Hematopoietic multipotent progenitor cell treated with erythropoietin and hydrocortisone succinate and interleukin-3 and kit ligand, for 6 days (in vitro differentiated cells): ENCODE measurements around the gene KRTAP10-2.
"Not testable (repeated sequence)": the region's sequence is repeated elsewhere in the genome, so short reads cannot be mapped to it uniquely, and the experiment has no call there.

Experiments used
- DNase-seq: peaks from one replicate; pipeline ENCODE4 v3.0.0-alpha.2; 2015

KRTAP10-2 gene, protein sequence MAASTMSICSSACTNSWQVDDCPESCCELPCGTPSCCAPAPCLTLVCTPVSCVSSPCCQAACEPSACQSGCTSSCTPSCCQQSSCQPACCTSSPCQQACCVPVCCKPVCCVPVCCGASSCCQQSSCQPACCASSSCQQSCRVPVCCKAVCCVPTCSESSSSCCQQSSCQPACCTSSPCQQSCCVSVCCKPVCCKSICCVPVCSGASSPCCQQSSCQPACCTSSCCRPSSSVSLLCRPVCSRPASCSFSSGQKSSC

DNA sequence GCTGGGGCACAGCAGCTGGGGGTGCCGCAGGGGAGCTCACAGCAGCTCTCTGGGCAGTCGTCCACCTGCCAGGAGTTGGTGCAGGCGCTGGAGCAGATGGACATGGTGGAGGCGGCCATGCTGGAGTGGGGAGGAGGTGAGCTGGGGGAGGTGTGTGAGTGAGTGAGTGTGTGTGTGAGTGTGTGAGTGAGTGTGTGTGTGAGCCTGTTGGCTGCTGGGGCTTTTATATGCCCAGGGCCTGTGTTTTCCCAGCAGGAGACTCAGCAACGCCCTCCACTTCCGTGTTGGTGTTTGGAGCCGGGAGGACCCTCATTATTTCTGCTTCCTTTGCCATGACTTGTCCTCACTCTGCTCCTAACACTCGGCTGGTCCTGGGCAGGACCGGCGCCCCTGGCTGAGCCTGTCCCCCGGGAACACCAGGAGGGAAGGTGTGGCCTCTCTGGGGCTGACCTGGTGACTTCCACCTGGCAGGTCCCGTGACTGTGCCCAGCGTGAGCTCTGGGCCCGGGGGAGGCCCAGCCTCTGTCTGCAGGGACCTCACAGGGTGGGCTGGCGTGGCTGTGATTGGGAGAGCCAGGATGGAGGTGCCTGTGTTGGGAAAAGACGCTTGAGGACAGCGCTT lies at the start of gene KRTAP10-2:
KRTAP10-2 (minus strand) TSS at position 166 of the 622 bp plus-strand sequence; CDS start at position 119, 47 bp downstream.
- DNase-seq = no peak

DNA sequence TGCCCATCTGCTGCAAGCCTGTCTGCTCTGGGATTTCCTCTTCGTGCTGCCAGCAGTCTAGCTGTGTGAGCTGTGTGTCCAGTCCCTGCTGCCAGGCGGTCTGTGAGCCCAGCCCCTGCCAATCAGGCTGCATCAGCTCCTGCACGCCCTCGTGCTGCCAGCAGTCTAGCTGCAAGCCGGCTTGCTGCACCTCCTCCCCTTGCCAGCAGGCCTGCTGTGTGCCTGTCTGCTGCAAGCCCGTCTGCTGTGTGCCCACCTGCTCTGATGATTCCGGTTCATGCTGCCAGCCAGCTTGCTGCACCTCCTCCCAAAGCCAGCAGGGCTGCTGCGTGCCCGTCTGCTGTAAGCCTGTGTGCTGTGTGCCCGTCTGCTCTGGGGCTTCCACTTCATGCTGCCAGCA lies 49.8 kb upstream of the KRTAP10-2 start:
- DNase-seq = not testable (repeated sequence)

DNA sequence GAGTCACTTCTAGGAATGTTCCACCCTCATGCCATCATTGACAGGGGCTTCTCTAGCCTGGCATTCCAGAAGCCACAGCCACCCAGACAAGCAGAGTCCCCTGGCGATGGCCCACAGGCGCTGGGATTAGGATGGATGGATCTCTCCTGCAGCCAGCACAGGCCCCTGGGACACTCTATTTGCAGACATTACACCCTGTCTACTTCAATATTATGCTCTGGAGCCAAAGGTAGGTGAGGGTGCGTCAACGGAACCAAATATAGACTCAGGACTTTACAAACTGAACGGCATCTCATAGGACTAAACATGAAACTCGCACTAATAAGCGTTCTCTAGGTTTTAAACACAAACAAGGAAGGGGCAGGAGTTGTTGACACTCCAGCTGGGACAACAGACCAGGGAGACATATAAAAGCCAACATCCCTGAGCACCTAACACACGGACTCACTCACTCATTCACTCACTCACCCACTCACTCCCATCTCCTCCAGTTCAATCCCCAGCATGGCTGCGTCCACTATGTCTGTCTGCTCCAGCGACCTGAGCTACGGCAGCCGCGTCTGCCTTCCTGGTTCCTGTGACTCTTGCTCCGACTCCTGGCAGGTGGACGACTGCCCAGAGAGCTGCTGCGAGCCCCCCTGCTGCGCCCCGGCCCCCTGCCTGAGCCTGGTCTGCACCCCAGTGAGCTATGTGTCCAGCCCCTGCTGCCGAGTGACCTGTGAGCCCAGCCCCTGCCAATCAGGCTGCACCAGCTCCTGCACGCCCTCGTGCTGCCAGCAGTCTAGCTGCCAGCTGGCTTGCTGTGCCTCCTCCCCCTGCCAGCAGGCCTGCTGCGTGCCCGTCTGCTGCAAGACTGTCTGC lies 49.0 kb upstream of the KRTAP10-2 start, which contains the start of gene KRTAP10-7:
KRTAP10-7 (plus strand) TSS at position 480 of the 861 bp plus-strand sequence; CDS start at position 505, 25 bp downstream.
- not testable (repeated sequence) for DNase-seq

DNA sequence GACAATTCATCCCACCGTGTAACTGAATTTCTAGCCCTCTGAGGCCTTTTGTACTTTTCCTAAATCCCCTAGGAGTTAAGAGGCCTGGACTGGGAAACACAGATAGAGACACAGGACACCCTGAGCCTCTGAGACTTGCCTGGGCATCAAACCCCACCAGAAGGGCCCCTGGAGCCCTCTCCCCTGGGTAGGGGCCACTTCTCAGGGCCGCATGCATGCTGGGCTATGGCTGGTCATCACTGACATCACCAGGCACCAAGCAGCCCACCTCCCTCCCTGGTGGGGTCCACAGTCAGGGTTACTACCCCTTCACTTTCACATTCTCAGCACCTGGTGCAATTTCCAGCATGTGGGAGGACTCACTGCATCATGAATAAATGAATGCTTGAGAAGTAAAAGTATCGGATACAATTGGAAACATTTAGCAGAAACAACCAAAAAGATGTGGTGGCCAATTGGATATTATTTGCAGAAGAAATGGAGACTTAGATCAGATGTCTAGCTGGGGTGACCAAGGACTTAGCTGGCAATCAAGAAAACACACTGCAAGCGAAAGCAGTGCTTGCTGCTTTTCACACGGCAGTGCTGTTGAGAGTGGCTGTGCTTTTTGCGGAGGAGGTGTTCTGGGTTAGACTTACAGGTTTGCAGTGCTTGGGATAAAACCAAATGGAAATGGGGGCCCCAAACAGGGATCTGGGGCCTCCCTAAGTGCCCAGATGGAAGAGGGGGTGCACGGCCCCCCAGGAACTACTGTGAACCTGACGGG lies 48.1 kb upstream of the KRTAP10-2 start:
- DNase-seq = no peak

DNA sequence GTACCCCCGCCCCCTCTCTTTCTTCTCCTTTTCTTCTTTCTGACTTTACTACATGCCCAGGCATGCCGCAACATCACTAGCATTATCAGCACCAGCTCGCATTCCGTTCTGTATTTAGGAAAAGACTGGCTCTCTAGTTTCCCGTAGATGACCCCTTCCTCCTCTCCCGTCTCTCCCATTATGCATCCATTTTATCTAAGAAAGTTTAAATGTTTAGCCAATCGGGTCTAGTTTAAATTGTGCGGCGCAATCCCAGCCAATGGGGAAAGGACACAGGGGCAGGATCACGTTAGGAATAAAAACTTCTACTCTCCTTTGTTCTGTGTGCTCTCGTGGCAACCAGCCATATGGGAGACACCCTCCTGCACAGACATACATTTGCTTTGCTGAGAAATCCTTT lies 46.8 kb upstream of the KRTAP10-2 start:
- DNase-seq = no peak

DNA sequence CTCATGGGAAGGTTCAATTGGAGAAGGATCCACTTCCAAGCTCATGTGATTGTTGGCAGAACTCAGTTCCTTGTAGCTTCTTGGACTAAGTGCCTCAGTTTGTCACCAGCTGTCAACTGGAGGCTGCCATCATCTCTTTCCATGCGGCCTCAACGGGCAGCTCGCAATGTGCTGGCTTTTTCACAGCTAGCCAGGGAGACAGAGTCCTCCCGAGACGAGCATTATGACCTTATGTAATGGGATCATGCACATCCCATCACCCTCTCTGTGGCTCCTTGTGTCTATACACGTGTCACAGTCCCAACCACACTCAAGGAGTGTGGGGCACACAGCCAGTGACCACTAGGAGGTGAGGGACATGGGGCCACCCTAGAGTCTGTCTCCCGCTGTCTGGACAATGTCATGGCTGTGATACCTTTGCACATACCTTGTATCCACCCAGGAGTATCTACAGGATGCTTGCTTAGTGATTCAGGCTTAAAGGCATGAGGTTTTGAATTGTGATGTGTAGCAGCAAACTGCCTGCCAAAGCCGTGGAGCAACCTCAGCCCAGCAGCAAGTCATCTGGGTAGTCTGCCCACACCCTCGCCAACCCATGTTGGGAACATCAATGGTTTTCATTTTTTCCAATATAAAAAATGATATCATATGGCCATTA lies 44.9 kb upstream of the KRTAP10-2 start:
- DNase-seq = no peak

DNA sequence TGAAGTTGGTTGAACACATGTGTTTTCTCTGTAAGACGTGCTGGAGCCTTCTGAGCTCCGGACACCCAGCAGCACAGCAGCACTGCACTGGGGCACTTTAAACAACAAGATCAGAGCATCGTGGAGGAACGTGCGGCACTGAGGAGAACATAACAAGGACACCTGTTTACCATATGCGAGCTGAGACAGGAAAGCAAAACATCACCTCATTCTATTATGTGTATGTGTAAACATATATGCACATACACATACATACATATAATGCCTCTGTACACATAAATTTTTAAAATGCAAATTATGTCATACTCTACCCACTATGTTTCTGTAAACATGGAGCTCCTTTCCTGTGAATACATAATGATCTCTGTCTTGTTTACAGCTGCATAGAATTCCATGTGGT lies 44.2 kb upstream of the KRTAP10-2 start:
- DNase-seq = no peak

DNA sequence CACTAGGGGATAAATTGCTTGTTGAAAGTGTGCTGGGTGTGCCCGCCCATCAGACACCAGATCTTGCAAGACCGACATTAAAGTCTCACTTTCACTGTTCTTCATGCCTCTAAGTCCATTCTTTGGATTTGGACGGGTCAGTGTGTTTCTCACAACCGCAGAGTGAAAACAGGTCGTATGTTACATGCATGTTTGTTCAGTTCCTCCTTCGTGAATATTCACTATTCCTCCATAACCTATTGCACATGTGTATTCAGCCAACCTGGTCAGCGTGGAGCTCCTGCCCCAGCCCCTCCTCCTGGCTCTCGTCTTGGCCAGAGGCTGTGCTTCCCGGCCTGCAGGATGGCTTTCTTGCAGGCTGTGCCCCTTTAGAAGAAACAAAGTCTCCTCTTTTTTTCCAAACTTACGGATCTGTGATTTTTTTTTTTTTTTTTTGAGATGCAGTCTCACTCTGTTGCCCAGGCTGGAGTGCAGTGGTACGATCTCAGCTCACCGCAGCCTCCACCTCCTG lies 43.2 kb upstream of the KRTAP10-2 start:
- DNase-seq = no peak

DNA sequence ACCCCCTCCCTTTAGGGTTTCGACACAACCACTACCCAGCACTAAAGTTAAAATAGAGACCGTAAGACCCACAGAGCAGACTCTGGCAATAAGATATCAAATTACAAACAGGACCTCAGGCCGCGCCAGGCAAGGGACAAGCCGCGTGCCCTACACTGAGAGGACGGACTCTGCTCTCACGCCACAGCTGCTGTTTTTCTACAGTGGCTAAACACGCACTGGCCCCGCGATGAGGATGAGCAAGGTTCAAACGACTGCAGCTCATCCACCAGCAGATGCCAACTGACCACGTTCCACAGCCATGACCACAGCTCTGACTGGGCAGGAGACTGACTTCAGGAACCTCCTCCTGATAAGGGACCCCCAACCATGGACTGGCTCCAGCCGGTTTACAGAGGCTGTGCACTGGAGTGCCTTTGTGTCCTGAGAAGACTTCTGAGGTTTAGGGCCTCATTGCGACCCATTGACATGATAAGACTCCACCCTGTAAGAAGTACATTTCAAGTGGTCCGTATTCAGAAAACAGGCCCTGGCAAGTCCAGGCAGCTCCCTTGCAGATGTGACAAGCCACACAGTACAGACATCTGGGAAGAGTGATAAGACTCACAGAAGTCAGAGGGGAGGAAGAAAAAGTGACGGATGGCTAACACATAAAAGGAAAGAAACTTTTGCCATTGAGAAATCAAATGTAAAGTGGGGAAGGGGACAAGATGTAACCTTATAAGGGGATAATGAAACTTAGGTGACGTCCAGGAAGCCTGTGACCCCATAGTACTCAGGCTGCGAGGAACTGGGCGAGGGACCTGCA lies 42.5 kb upstream of the KRTAP10-2 start:
- peak; percentile 94 for DNase-seq

DNA sequence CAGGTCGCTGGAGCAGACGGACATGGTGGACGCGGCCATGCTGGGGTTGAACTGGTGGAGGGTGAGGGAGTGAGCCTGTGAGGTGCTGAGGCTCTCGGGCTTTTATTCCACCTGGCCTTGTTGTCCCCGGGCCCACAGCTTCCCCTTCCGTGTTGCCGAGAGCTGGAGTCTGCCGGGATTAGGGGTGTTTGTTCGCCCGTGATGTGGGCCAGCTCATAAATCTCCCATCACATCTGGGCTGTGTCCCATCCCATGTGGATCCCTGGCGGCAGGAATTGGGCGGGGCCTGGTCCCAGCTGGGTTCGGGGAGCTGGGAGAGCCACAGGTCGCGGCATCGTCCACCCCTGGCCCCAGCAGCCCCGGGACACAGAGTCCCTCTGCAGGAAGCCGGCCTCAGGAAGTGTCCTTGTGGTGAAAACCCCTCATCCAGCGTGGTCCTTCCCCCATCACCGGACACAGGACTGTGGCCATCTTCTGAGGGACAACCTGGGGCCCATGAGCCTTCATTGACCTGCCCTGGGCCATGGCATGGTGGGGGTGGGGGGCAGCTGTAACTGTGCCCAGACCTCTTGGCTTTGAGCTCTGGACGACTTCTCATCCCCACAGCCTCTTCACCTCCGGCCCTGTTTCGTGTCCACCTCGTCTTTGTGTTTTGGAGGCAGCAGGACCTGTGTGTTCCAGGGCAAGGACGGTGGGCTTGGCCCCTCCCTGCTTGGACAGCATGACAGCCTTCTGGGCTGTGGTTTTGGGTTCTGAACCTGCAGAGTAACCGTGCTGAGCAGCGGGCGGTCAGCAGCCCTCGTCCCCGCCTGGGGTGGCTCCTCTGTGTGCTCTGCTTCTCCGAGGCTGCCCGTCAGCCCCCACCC lies 41.4 kb upstream of the KRTAP10-2 start, which contains the start of gene KRTAP10-6:
KRTAP10-6 (minus strand) TSS at position 60 of the 866 bp plus-strand sequence; CDS start at position 39, 21 bp downstream.
- DNase-seq = no peak

DNA sequence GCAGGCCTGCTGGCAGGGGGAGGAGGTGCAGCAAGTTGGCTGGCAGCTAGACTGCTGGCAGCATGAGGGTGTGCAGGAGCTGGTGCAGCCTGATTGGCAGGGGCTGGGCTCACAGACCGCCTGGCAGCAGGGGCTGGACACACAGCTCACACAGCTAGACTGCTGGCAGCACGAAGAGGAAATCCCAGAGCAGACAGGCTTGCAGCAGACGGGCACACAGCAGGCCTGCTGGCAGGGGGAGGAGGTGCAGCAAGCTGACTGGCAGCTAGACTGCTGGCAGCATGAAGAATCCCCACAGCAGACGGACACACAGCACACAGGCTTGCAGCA lies 40.5 kb upstream of the KRTAP10-2 start:
- not testable (repeated sequence) for DNase-seq

DNA sequence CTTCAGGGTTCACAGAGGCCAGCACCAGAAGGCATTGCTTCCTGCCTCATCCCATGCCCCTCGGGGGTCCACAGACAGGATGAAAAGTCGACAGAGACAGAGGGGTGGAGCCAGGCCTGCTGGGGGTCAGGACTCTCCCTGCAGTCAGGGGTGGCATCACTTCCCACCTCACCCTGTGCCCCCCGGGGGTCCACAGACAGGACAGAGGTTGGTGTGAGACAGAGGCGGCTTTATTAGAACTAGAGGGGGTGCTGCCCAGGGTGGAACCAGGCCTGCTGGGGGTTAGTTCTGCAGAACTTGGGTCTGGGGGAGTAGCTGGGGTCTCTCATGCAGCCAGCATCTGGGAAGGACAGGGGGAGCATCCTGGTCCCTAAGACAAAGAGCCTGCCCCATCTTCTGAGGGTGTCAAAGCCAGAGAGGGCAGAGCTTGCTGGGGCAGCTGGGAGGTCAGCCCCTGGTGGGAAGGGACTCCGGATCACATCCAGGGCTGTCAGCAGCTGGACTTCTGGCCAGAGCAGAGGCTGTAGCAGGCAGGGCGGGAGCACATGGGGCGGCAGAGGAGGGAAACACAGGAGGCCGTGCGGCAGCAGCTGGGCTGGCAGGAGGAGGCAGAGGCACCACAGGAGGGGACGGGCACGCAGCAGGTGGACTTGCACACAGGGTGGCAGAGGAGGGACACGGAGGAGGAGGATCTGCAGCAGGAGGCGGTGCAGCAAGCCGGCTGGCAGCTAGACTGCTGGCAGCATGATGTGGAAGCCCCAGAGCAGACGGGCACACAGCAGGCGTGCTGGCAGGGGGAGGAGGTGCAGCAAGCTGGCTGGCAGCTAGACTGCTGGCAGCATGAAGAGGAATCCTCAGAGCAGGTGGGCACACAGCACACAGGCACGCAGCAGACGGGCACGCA lies 39.8 kb upstream of the KRTAP10-2 start:
- not testable (repeated sequence) for DNase-seq

DNA sequence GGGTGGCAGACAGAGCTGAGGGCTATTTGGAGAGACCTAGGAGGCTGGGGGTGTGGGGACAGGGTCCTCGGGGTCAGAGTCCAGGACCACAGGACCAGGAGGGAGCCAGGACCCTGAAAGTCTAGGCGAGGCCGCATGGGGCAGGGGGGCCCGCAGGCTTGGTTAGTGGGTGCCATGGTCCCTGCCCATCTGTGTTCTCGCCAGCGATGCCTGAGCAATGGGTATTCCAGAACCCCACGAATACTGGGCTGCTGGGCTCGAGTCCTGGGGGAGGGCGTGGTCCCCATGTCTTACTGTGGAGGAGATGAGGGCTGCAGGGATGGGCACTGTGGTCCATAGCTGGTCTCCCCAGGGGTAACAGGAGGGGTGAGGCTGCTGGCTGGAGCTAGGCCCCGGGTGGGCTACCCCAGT lies 39.0 kb upstream of the KRTAP10-2 start:
- no peak for DNase-seq

DNA sequence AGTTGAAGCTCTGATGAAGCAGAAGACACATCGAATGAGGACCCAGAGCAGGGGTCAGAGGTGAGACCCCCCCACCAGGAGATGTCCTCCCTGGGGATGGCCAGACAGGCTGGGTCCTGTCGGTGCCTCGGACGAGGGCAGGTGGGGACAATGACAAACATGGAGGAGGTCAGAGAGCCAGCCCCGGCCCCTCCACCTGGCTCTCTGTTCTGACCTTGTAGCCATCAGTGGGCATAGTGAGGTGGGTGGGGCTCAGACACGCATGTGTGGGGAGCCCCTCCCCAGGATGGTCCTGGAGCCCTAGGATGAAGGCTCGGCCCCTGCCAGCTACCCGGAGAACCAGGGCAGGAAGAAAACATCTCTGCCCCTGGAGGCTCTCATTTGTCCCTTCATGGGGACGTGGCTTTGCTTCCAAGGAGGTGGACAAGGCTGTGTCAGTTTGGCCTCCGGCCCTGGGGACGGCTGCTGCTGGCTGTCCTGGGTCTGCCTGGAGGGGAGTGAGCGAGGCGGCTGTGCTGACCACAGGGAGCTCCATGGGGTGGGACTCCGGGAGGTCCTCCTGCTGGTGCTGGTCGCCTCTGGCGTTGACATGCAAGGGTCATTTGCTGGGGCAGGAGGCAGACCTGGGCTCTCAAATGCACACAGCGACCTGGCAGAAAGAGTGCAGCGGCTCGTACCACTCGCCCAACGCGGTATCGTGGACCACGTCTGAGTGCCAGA lies 38.4 kb upstream of the KRTAP10-2 start:
- no peak for DNase-seq

DNA sequence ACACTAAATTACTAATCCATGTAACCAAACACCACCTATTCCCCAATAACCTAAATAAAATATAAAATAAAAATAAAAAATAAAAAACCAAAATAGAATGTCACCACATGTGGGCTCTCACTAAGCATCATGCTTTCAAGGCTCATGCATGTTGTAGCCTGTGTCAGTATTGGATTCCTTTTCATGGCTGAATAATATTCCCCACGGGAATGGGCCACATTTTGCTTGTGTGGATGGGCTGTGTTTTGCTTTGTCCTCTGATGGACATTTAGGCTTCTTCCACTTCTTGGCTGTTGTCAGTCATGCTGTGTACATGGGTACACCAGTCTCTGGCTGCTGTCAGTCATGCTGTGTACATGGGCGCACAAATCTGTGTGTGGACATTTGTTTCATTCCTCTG lies 37.8 kb upstream of the KRTAP10-2 start:
- no peak for DNase-seq

DNA sequence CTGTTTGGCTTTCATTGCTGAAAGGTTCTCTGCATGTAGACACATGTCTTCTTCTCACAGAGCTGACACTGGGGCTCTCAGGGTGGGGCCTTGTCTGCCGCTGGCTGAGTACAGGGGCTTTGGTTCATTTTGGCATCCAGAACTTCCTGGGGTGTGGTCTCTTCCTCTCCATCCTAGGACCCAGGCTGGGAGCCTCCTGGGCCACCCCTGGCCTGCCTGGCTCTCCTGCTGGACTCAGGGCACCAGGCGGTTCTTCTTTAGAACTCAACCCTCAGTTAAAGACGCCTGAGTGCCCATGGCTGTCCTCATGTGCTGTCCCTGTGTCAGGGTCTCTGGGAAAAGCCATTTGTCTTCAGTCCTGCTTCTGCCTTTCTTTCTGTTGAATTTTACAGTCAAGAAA lies 34.6 kb upstream of the KRTAP10-2 start:
- no peak for DNase-seq

DNA sequence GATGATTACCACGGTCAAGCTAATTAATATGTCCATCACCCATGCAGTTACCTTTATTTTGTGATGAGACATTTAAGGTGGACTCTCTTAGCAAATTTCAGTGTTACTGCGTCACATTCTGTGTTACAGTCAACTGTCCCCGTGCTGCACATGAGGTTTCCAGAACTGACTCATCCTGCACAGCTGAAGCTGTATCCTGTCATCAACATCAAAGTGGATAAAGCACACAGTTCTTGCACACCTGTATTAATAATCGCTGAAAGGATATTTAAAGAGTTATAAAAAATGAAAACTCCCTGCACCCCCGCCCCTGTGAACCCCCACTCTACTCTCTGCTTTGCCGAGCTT lies 32.5 kb upstream of the KRTAP10-2 start:
- DNase-seq = no peak

DNA sequence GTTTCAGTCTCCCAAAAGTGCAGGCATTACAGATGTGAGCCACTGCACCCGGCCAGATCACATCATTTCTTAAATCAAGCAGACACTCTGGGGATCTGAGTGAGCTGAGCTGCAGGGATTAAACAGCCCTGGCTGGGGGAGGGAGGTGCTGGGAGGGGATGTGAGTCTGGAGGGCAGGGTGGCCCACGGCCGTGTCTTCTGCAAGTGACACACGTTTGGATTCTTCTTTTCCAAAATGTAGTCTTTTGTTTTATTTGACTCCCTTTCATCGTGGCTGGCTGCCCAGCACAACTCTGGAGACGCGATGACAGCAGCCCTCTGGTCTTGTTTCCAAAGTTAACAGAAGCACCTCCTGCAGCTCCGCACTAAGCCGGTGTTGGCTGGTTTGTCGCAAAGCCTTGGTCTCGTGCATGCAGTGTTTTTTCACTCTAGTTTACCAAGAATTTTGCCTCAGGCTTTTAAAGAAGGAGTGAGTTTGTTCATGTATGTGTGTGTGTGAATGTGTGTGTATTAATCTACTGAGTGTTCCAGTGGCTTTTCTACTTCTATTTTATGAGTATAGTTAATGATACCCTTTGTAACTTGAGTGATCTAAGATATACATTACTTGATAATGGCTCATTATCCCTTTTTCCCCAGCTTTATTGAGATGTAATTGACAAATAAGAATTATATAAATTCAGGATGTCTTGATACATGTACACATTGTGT lies 31.9 kb upstream of the KRTAP10-2 start:
- DNase-seq = no peak
